ENCODE results near the gene ST6GALNAC1. TPM values are rescaled to one million over a fixed set of nuclear protein-coding genes. Genes with fewer than 3 reads are reported as not detected.

Gene ST6GALNAC1
- total and polyA plus RNA-seq, 9 donors: 0.73 to 10.5 (median 3.7) TPM

DNA sequence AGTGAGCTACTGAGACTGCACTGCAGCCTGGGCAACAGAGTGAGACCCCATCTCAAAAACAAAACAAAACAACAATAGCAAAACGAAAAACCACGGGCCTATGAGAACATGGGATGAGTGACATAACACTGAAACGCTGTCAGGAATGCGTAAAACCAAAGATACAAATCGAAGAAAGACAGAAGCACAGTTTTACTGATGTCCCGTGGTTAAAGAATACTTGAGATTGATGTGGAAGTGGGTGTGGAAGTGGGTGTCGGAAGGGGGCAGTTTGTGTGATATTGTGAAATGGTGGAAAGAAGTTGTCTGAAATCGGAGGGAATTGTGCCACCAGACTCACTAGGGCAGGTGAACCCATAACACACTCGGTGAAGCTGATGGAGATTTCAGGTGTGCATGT, 67.4 kb downstream of the ST6GALNAC1 start:
- H3K27me3 ChIP-seq: no peaks in the 10 kb centered on the region
- no peaks in the 10 kb centered on the region for H3K4me1 ChIP-seq (ENCODE audit: insufficient read depth)
- no peaks in the 10 kb centered on the region for H3K9me3 ChIP-seq
- no peak for DNase-seq
- H3K27ac ChIP-seq: no peak overlapping the region
- H3K4me3 ChIP-seq: no peak overlapping the region
- TF ChIP-seq, protein P1, sequence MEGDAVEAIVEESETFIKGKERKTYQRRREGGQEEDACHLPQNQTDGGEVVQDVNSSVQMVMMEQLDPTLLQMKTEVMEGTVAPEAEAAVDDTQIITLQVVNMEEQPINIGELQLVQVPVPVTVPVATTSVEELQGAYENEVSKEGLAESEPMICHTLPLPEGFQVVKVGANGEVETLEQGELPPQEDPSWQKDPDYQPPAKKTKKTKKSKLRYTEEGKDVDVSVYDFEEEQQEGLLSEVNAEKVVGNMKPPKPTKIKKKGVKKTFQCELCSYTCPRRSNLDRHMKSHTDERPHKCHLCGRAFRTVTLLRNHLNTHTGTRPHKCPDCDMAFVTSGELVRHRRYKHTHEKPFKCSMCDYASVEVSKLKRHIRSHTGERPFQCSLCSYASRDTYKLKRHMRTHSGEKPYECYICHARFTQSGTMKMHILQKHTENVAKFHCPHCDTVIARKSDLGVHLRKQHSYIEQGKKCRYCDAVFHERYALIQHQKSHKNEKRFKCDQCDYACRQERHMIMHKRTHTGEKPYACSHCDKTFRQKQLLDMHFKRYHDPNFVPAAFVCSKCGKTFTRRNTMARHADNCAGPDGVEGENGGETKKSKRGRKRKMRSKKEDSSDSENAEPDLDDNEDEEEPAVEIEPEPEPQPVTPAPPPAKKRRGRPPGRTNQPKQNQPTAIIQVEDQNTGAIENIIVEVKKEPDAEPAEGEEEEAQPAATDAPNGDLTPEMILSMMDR (IDR thresholded peaks at IDR 0.05): no peak
- TF ChIP-seq EP300 (IDR thresholded peaks at IDR 0.05) (no peak), POLR2A (IDR thresholded peaks at IDR 0.05) (no peak)
- 91 to 93% (median 92%) methylated on average over 9 of the region's 9 CpGs for WGBS, 3 donors
- intact Hi-C loops (cut with DNase I): no loop called here
- H3K36me3 ChIP-seq: no peaks in the 10 kb centered on the region

GRCh38 chr17:76575570-76575969, 68.0 kb downstream of the ST6GALNAC1 start:
- Histone ChIP-seq H3K27ac (no peak overlapping the region), H3K27me3 (no peaks in the 10 kb centered on the region), H3K4me1 (ENCODE audit: insufficient read depth) (no peaks in the 10 kb centered on the region), H3K36me3 (no peaks in the 10 kb centered on the region), H3K4me3 (no peak overlapping the region), H3K9me3 (no peaks in the 10 kb centered on the region)
- DNase-seq: no peak
- TF ChIP-seq EP300 (IDR thresholded peaks at IDR 0.05) (no peak), POLR2A (IDR thresholded peaks at IDR 0.05) (no peak)
- TF ChIP-seq, protein P1 (IDR thresholded peaks at IDR 0.05): no peak
- 71 to 79% (median 78%) methylated on average over 5 of the region's 5 CpGs for WGBS, 3 donors
- intact Hi-C loops (cut with DNase I): no loop called here

Small RNA genes within 50 kb of the gene (small RNA-seq; reads per million reads assigned to genes)
- gene AC015802.2 (not detected), gene RNU6-227P (not detected)

Other genes starting within 250 kb of the ST6GALNAC1 start
- 10 to 100 TPM; 11.3 to 37.2 (median 29.0) TPM for gene UBE2O, start 190.6 kb downstream of the ST6GALNAC1 start, total RNA-seq
- gene UBE2O, start 190.6 kb downstream of the ST6GALNAC1 start, polyA plus RNA-seq: 10 to 100 TPM in 1 of 2 donors, 1 to 10 TPM in 1; 8.3 to 15.4 TPM
- gene AANAT, start 176.2 kb downstream of the ST6GALNAC1 start, total RNA-seq: not detected
- gene AANAT, start 176.2 kb downstream of the ST6GALNAC1 start, polyA plus RNA-seq: not detected
- gene RHBDF2, start 142.3 kb downstream of the ST6GALNAC1 start, total RNA-seq: 10 to 100 TPM; 11.7 to 39.9 (median 26.1) TPM
- gene RHBDF2, start 142.3 kb downstream of the ST6GALNAC1 start, polyA plus RNA-seq: 1 to 10 TPM; 3.3 to 8.8 TPM
- 10 to 100 TPM in 2 of 7 donors, 1 to 10 TPM in 5; 3.9 to 35.7 (median 8.0) TPM for gene CYGB, start 106.0 kb downstream of the ST6GALNAC1 start, total RNA-seq
- gene CYGB, start 106.0 kb downstream of the ST6GALNAC1 start, polyA plus RNA-seq: 10 to 100 TPM; 14.6 to 18.2 TPM
- 10 to 100 TPM in 1 of 7 donors, 1 to 10 TPM in 6; 2.3 to 12.2 (median 2.8) TPM for gene PRCD, start 103.7 kb downstream of the ST6GALNAC1 start, total RNA-seq
- 1 to 10 TPM; 1.5 to 7.0 TPM for gene PRCD, start 103.7 kb downstream of the ST6GALNAC1 start, polyA plus RNA-seq
- gene ST6GALNAC2, start 57.9 kb downstream of the ST6GALNAC1 start, total RNA-seq: 10 to 100 TPM in 1 of 7 donors, 1 to 10 TPM in 6; 1.9 to 61.6 (median 4.9) TPM
- gene ST6GALNAC2, start 57.9 kb downstream of the ST6GALNAC1 start, polyA plus RNA-seq: 1 to 10 TPM; 1.4 to 5.0 TPM
- 100 to 1,000 TPM; 107 to 210 (median 181) TPM for gene MXRA7, start 67.2 kb upstream of the ST6GALNAC1 start, total RNA-seq
- 100 to 1,000 TPM; 199 to 759 TPM for gene MXRA7, start 67.2 kb upstream of the ST6GALNAC1 start, polyA plus RNA-seq
- 10 to 100 TPM; 20.1 to 49.8 (median 38.1) TPM for gene JMJD6, start 82.8 kb upstream of the ST6GALNAC1 start, total RNA-seq
- 10 to 100 TPM; 19.5 to 28.2 TPM for gene JMJD6, start 82.8 kb upstream of the ST6GALNAC1 start, polyA plus RNA-seq
- gene METTL23, start 83.1 kb upstream of the ST6GALNAC1 start, total RNA-seq: 10 to 100 TPM; 20.9 to 36.6 (median 31.8) TPM
- gene METTL23, start 83.1 kb upstream of the ST6GALNAC1 start, polyA plus RNA-seq: 10 to 100 TPM; 37.9 to 47.4 TPM
- gene SRSF2, start 93.6 kb upstream of the ST6GALNAC1 start, total RNA-seq: 100 to 1,000 TPM; 149 to 245 (median 174) TPM
- 100 to 1,000 TPM; 126 to 152 TPM for gene SRSF2, start 93.6 kb upstream of the ST6GALNAC1 start, polyA plus RNA-seq
- 10 to 100 TPM; 16.1 to 26.2 (median 19.6) TPM for gene MFSD11, start 94.4 kb upstream of the ST6GALNAC1 start, total RNA-seq
- gene MFSD11, start 94.4 kb upstream of the ST6GALNAC1 start, polyA plus RNA-seq: 10 to 100 TPM in 1 of 2 donors, 1 to 10 TPM in 1; 9.6 to 19.6 TPM
- 1 to 10 TPM in 3 of 7 donors, under 1 TPM in 4; 0.23 to 3.6 (median 0.92) TPM for gene MGAT5B, start 224.6 kb upstream of the ST6GALNAC1 start, total RNA-seq
- under 1 TPM in 1 of 2 donors, not detected in 1; 0.61 TPM for gene MGAT5B, start 224.6 kb upstream of the ST6GALNAC1 start, polyA plus RNA-seq

Data from ovary (tissue), 9 donors.